Measurements from ENCODE around the gene MPZL2.

MPZL2 gene

GRCh38 chr11:118213201-118213600 lies 50.9 kb downstream of the MPZL2 start:
- Mint-ChIP-seq H3K4me3 (no peak overlapping the region), H3K27ac (no peak overlapping the region), H3K4me1 (peaks cover 5% of the 10 kb centered on the region), H3K36me3 (ENCODE audit: low read depth) (no peaks in the 10 kb centered on the region), H3K9me3 (no peaks in the 10 kb centered on the region), H3K27me3 (ENCODE audit: low read depth) (peaks cover 72% of the 10 kb centered on the region)
- TF ChIP-seq CTCF (IDR thresholded peaks at IDR 0.05; ENCODE audit: unreplicated experiment in 3 of 3): no peak

GRCh38 chr11:118212781-118213191 lies 51.3 kb downstream of the MPZL2 start:
- H3K9me3 Mint-ChIP-seq: no peaks in the 10 kb centered on the region
- no peak overlapping the region for H3K27ac Mint-ChIP-seq
- H3K36me3 Mint-ChIP-seq (ENCODE audit: low read depth): no peaks in the 10 kb centered on the region
- no peak overlapping the region for H3K4me3 Mint-ChIP-seq
- H3K27me3 Mint-ChIP-seq (ENCODE audit: low read depth): peaks cover 72% of the 10 kb centered on the region
- no peak for TF ChIP-seq CTCF (IDR thresholded peaks at IDR 0.05; ENCODE audit: unreplicated experiment in 3 of 3)
- peaks cover 5% of the 10 kb centered on the region for H3K4me1 Mint-ChIP-seq

- H3K4me3 Mint-ChIP-seq: no peak overlapping the region
Measured at GRCh38 chr11:118212131-118212725, 51.9 kb downstream of the MPZL2 start.

GRCh38 chr11:118211006-118211405 lies 53.1 kb downstream of the MPZL2 start:
- Mint-ChIP-seq H3K27me3 (ENCODE audit: low read depth) (peaks cover 75% of the 10 kb centered on the region), H3K4me3 (no peak overlapping the region), H3K9me3 (no peaks in the 10 kb centered on the region), H3K36me3 (ENCODE audit: low read depth) (no peaks in the 10 kb centered on the region), H3K4me1 (peaks cover 5% of the 10 kb centered on the region), H3K27ac (no peak overlapping the region)
- TF ChIP-seq CTCF (IDR thresholded peaks at IDR 0.05; ENCODE audit: unreplicated experiment in 3 of 3): no peak

More at GRCh38 chr11:118212131-118212725, 51.9 kb downstream of the MPZL2 start:
- no peaks in the 10 kb centered on the region for H3K9me3 Mint-ChIP-seq
- peaks cover 5% of the 10 kb centered on the region for H3K4me1 Mint-ChIP-seq
- no peak for TF ChIP-seq CTCF (IDR thresholded peaks at IDR 0.05; ENCODE audit: unreplicated experiment in 3 of 3)
- H3K36me3 Mint-ChIP-seq (ENCODE audit: low read depth): no peaks in the 10 kb centered on the region
- H3K27me3 Mint-ChIP-seq (ENCODE audit: low read depth): peaks cover 72% of the 10 kb centered on the region
- H3K27ac Mint-ChIP-seq: no peak overlapping the region

GRCh38 chr11:118210323-118210722 lies 53.8 kb downstream of the MPZL2 start:
- no peaks in the 10 kb centered on the region for H3K9me3 Mint-ChIP-seq
- H3K27me3 Mint-ChIP-seq (ENCODE audit: low read depth): peaks cover 81% of the 10 kb centered on the region
- H3K4me1 Mint-ChIP-seq: peaks cover 5% of the 10 kb centered on the region
- H3K27ac Mint-ChIP-seq: no peak overlapping the region
- TF ChIP-seq CTCF (IDR thresholded peaks at IDR 0.05; ENCODE audit: unreplicated experiment in 3 of 3): no peak
- H3K36me3 Mint-ChIP-seq (ENCODE audit: low read depth): no peaks in the 10 kb centered on the region
- H3K4me3 Mint-ChIP-seq: no peak overlapping the region

- Mint-ChIP-seq H3K4me3 (no peak overlapping the region), H3K27me3 (ENCODE audit: low read depth) (peaks cover 69% of the 10 kb centered on the region), H3K27ac (no peak overlapping the region), H3K9me3 (no peaks in the 10 kb centered on the region), H3K4me1 (peaks cover 5% of the 10 kb centered on the region), H3K36me3 (ENCODE audit: low read depth) (no peaks in the 10 kb centered on the region)
- TF ChIP-seq CTCF (IDR thresholded peaks at IDR 0.05; ENCODE audit: unreplicated experiment in 3 of 3): no peak
Measured at GRCh38 chr11:118209033-118209432, 55.1 kb downstream of the MPZL2 start.

Data from nephron (organoid).